Lung microvascular endothelial cell (primary cell): Measurements from ENCODE around the gene GRIN3B. TPM values are rescaled to one million over a fixed set of nuclear protein-coding genes. Genes with fewer than 3 reads are reported as not detected.
A peak's percentile ranks its signal among the peaks of the same experiment; 100 is the strongest.

Experiments used
- DNase-seq, 2 donors: peaks; one replicate each; pipeline versions ENCODE4 v3.0.0 to v3.0.0-alpha.2; 2010; ENCODE audit warnings: low read depth in 2 of 2
- total RNA-seq: library from RNA; depleted of rRNA; stranded (reverse); fragments of >200 nt; gene quantifications from 2 replicates; pipeline ENCODE4 v1.2.1, GENCODE V29; 2014

The GRIN3B gene
- total RNA-seq, 1 donor from 2014 or later: under 0.01 TPM

- no peak for DNase-seq
These were observed 41.1 kb downstream of the GRIN3B start for GRCh38 chr19:1041272-1041834.

DNA sequence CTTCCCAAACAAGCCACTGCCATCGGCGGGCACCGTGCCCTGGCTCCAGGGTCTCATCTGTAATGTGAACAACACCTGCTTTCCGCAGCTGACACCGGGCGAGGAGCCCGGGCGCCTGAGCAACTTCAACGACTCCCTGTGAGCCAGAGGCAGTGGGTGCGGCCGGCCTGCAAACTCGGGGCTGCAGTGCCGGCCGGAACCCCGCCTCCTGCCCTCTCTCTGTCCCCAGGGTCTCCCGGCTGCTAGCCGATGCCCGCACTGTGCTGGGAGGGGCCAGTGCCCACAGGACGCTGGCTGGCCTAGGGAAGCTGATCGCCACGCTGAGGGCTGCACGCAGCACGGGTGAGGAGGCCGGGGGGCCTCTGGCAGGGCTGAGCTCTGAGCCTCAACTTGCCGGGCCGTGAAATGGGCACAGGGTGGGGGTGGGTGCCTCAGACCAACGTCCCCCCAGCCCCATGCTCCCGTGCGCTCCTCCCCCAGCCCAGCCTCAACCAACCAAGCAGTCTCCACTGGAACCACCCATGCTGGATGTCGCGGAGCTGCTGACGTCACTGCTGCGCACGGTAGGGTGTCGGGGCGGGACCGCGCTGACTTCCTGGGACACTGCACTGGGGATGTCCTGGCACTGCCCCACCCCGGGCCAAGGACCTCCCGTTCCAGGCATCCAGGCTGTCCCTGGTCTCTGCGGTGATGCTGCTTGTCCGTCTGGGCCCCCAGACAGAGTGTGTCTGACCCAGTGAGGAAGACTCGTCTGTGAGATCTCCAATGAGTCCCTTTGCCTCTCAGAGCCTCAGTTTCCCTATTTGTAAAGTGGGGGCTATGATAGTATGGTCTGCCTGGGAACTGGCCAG lies 41.8 kb downstream of the GRIN3B start:
- no peak for DNase-seq

DNA sequence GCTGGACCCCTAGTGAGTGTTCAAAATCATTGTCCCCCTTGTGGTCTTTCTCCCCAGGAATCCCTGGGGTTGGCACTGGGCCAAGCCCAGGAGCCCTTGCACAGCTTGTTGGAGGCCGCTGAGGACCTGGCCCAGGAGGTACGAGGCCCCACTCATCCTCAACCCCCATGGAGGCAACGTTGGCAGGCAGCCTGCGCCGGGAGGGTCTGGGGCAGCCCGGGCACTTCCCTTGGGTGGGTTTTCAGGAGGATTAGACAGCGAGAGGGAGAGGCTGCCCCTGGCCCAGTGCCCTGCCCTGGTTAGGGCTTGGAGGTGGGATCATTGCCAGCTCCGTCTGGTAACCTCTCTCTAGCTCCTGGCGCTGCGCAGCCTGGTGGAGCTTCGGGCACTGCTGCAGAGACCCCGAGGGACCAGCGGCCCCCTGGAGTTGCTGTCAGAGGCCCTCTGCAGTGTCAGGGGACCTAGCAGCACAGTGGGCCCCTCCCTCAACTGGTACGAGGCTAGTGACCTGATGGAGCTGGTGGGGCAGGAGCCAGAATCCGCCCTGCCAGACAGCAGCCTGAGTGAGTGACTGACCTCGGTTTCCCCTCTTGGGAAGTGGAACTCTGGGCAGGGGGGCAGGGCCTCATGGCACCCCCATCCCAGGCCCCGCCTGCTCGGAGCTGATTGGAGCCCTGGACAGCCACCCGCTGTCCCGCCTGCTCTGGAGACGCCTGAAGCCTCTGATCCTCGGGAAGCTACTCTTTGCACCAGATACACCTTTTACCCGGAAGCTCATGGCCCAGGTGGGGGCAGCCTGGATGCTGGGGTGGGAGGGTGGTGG lies 42.7 kb downstream of the GRIN3B start:
- DNase-seq: peak in 1 of 2 donors; percentile 20

- peak; percentile 47 to 57 for DNase-seq
These were observed 45.0 kb downstream of the GRIN3B start for GRCh38 chr19:1045247-1045603.

DNA sequence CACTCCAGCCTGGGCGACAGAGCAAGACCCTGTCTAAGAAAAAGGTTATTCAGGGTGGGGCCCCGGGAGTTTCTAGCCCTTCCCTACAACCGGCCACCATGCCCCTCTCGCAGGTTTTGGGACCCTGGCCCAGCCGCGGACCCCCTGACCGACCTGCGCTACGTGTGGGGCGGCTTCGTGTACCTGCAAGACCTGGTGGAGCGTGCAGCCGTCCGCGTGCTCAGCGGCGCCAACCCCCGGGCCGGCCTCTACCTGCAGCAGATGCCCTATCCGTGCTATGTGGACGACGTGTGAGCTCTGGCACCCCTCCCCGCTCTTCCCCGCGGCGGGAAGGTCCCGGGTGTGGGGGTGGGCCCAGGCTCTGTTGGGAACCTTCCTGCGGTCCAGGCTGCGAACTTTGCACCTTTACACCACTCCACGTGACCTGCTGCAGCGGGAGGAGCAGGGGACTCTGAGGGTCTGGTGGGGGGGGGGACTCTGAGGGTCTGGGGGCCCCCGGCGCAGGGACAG lies 46.0 kb downstream of the GRIN3B start:
- DNase-seq: no peak

DNA sequence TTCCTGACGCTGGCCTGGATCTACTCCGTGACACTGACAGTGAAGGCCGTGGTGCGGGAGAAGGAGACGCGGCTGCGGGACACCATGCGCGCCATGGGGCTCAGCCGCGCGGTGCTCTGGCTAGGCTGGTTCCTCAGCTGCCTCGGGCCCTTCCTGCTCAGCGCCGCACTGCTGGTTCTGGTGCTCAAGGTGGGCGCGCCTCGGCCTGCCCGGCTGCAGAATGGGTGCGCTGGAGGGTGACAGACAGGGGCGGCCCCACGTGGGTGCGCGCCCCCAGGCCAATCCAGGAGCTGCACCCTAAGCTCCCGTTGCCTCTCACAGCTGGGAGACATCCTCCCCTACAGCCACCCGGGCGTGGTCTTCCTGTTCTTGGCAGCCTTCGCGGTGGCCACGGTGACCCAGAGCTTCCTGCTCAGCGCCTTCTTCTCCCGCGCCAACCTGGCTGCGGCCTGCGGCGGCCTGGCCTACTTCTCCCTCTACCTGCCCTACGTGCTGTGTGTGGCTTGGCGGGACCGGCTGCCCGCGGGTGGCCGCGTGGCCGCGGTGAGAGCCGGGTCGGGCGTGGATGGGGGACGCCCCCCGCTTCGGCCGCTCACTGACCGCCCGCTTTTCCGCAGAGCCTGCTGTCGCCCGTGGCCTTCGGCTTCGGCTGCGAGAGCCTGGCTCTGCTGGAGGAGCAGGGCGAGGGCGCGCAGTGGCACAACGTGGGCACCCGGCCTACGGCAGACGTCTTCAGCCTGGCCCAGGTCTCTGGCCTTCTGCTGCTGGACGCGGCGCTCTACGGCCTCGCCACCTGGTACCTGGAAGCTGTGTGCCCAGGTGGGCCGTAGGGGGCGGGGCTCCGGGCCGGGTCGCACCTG lies 46.8 kb downstream of the GRIN3B start:
- DNase-seq: no peak

- DNase-seq: no peak
These were observed 47.5 kb downstream of the GRIN3B start for GRCh38 chr19:1047696-1048147.

DNA sequence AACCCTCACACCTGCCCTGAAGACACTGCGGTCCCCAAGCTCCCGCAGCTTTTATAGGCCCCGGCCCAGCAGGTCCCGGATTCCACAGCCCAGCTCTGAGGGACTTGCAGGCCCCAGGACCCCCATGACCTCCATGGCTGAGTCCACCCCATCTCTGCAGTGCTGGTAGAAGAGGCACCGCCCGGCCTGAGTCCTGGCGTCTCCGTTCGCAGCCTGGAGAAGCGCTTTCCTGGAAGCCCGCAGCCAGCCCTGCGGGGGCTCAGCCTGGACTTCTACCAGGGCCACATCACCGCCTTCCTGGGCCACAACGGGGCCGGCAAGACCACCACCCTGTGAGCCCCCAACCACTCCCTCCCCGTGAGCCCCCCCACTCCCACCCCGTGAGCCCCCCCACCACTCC lies 48.9 kb downstream of the GRIN3B start:
- no peak for DNase-seq

- DNase-seq: no peak
These were observed 49.6 kb downstream of the GRIN3B start for GRCh38 chr19:1049800-1050199.

DNA sequence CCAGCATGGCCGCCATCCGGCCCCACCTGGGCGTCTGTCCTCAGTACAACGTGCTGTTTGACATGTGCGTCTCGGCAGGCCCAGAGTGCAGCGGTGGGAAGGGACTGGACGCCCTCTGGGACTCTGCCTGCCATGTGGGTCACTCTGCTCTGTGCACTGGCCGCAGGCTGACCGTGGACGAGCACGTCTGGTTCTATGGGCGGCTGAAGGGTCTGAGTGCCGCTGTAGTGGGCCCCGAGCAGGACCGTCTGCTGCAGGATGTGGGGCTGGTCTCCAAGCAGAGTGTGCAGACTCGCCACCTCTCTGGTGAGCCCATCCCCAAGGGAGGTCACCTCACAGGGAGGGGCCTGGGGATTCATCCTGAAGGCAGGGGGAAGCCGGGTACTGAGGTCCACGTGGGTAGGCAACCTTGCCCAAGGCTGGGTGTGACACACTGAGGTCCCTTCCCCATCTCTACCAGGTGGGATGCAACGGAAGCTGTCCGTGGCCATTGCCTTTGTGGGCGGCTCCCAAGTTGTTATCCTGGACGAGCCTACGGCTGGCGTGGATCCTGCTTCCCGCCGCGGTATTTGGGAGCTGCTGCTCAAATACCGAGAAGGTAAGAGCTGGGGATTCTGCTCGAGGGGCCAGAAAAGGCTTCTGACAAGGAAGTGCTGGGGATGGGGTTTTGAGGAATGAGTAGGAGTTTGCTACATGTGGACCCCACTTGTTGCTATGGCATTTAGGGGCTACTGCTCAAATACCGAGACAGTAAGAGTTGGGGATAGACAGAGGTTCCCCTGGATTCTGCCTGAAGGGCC lies 51.0 kb downstream of the GRIN3B start:
- DNase-seq: no peak

- no peak for DNase-seq
These were observed 51.6 kb downstream of the GRIN3B start for GRCh38 chr19:1051791-1052190.

GRCh38 chr19:1052349-1052975 lies 52.2 kb downstream of the GRIN3B start:
- DNase-seq: no peak

DNA sequence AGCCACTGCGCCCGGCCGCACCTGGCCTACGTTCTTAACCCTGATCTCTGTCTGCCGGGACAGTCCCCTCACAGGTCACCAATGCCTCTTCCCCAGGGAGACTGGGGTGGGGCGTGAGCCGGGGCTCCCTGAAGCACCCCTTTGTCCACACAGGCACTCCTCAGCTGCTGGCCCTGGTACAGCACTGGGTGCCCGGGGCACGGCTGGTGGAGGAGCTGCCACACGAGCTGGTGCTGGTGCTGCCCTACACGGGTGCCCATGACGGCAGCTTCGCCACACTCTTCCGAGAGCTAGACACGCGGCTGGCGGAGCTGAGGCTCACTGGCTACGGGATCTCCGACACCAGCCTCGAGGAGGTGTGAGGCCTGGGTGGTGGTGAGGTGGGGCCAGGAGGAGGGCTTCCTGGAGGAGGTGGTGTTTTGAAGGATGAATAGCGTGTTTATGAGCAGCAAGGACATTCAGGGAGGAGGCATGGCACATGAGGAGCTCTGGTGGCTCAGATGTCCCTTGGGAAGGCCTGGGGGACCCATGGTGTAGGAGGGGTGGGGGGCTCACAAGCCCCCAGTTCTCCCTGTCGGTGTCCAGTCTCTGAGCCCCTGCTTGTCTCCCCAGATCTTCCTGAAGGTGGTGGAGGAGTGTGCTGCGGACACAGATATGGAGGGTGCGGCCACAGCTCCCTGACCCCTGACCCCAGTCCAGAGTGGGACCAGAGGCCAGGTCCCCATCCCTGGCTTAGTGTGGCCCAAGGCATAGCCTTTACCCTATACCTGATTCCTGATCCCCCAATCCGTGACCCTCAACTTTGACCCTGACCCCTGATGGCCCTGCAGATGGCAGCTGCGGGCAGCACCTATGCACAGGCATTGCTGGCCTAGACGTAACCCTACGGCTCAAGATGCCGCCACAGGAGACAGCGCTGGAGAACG lies 53.2 kb downstream of the GRIN3B start:
- no peak for DNase-seq

- no peak for DNase-seq
These were observed 54.1 kb downstream of the GRIN3B start for GRCh38 chr19:1054102-1055027.

DNA sequence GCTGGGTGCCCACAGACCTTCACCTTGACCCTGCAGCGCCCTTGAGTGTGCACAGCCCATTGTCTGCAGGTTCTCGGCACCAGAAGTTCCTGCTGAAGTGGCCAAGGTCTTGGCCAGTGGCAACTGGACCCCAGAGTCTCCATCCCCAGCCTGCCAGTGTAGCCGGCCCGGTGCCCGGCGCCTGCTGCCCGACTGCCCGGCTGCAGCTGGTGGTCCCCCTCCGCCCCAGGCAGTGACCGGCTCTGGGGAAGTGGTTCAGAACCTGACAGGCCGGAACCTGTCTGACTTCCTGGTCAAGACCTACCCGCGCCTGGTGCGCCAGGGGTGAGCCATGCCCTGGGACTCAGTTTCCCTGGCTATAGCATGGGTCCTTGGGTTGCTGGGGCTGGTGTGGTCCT lies 54.8 kb downstream of the GRIN3B start:
- no peak for DNase-seq

GRCh38 chr19:1055886-1056620 lies 55.8 kb downstream of the GRIN3B start:
- DNase-seq: no peak
